GM21515 (cell line): ENCODE measurements around the gene HLA-F.

ENCODE experiments used
- ATAC-seq: cut with Tn5 transposase; IDR thresholded peaks from one replicate; pipeline ENCODE4 v1.9.1; 2021; ENCODE audit not compliant: unreplicated experiment

Gene HLA-F

DNA sequence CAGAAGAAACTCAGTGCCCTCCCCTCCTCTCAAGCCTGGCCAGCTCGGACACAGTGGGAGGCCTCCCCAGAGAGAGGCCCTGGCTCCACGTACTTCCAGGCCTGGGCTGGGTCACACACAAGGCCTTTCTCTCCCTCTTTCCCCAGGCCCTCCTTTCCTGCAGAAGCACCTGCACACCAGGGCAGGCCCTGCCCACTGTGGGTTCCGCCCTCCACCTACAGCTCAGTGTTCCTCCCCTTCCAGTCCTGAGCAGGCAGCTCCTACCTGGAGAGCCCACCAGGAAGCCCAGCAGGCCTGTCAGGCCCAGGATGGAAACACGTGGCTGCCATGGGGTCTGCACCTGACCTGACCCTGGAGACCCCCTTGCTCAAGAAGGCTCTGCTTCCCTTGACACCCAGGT lies 18.9 kb downstream of the HLA-F start:
- ATAC-seq = no peak

DNA sequence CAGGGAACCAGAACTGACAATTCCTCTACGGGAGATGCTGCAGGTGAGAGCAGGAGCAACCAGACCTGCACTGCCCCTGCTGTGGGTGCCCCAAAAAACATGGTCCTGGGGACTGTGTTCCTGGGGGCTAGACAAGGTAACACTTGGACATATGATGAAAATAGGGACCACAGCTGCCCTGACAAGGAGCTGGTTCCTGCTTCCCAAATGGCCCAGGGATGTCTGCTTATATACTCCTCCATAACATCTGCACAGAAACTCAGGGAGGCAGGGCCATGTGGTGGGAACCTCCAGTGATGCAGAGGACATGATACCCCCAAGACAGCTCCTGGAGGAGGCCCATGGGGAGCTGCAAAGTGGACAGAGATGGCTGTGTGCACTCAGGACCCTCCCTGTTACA lies 19.8 kb downstream of the HLA-F start:
- ATAC-seq = no peak

DNA sequence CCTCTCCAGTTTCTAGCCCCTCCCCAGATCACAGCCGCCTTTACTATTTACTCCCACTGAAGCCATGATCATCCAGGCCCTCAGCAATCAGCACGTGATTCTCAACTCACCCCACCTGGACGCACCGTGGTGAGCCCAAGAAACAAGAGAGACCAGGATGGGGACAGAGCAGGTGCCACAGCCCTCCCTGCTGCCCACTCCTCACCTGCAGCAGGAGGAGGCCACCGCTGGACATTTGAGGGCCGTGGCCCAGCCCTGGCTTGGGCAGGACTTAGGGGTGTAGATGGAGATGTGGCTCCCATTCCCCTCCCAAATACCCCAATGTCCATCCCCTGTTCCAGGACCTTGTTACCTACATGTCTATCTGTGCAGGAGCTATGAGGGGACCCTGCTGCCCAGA lies 20.3 kb downstream of the HLA-F start:
- no peak for ATAC-seq

DNA sequence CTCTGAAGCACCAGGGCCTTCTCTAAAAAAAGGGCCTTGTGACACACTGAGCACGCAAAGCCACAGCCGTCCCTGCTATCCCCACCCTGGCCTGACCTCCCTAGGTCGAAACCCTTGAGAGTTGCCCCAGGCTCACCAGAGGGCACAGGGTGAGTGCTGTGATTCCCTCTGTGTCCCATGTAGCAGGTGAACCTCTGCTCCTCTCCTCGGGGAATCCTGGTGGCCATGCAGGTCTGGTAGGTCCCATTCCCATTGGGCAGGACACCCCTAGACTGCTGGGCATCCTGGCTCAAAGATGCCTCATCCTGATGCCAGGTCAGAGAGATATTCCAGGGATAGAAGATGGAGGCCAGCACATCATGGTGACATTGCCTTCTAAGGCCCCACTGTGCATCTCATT lies 20.9 kb downstream of the HLA-F start:
- ATAC-seq = no peak

DNA sequence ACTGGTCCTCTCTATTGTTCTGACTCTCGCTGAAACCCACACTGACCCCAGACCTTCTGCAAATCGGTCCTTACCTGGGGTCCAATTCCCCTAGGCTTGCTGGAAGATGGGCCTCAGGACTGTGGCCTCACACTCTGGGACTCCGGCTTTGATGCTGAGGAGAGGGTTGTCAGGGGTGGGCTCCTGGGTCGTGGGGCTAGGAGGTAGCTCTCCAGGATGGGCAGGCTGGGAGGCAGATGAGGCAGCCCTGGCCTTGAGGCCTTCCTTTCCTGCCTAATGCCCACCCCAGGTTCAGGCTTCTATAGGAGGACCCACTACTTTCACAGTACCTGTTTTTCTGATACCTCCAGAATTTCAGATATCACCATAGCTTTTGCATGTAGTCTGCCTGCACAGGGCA lies 21.4 kb downstream of the HLA-F start:
- no peak for ATAC-seq

DNA sequence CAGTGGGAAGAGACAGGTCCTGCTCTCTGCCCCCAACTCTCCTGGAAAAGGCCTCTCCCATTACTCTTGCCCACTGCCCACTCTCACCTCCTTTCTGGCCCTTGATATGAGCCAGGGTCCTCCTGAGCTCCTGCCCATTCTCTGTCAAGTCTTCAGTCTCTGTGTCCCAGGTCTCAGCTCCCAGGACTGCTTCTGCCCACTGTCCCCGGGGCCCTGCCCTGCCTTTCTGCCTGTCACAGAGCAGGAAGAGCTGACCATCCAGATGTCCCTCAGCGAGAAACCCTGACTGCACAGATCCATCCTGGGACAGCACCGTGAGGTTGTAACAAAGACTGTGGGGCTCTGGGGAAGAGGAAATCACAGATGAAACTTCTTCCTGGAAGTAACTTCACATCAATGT lies 22.2 kb downstream of the HLA-F start:
- no peak for ATAC-seq

DNA sequence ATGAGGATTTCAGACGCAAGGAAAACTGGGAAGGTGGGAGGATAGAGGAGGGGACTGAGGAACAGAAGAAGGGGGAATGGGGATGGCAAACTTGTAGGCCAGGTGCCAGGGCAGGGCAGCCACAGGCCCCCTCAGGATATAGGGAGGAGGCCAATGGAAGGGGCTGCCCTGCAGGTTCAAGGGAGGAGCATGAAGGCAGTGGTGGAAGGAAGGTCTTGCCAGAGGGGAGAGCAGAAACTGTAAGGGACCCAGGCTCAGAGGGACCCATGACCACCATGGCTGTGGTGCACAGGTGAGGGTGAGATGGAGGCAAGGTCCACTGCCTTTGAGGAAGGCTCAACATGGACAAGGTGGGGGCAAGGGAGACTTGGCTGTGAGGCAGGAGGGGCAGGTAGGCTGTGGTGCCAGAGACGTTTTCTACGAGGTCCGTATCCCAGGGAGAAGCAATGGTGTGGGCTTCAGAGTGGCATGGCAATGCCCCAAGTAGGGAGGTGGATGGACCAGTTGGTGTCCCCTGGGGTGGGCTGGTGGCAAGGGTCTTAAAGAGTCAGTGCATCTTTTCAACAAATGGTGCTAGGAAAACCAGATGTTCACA lies 22.7 kb downstream of the HLA-F start:
- ATAC-seq = no peak

DNA sequence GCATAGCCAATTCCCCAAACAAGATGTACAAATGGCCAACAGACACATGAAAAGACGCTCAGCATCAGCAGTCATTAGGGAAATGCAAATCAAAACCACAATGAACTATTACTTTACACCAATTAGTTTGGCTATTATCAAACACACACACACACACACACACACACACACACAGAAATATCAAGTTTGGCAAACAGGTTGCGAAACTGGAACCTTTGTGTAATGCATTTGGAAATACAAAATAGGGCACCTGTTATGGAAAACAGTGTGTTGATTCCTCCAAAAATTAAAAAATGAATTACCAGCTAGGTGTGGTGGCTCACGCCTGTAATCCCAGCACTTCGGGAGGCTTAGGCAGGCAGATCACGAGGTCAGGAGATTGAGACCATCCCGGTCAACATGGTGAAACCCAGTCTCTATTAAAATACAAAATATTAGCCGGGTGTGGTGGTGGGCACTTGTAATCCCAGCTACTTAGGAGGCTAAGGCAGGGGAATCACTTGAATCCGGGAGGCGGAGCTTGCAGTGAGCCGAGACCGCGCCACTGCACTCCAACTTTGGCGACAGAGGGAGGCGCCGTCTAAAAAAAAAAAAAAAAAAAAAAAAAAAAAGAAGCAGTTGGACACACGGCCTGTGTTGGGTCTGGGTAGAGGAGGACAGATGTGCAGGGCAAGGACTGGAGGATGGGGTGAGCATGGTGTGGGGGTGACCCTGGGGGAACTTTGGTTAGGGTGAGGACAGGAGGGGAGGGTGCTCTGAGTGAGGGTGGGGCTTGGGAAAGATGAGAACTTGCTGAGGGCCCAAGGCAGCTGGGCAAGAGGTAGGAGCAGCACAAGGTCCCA lies 23.8 kb downstream of the HLA-F start:
- ATAC-seq = no peak

DNA sequence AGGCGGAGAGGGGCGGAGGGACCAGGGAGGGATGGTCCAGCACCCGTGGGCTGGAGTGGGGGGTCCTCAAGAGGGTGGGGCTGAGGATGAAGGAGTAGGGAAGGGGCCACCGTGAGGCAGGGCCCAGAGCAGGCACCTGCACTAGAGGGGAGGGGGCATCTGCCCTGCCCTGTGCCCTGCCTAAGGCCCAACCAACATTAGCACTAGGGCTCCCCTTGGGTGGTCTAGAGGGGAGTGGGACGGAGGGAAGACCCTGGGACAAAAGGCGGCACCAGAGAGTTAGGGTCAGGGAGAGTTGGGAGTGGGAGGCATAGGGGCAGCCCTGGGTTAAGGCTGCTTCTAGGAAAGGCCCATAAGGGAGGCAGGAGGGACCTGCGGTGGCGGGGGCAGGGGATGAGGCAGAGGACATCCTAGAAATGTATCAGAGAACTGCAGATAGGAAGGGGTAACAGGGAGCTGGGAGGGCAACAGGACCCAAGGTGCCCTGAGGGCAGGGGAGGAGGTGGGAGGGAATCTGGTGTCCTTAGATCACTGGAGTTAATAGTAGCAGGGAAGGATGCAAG lies 24.5 kb downstream of the HLA-F start:
- ATAC-seq = no peak

DNA sequence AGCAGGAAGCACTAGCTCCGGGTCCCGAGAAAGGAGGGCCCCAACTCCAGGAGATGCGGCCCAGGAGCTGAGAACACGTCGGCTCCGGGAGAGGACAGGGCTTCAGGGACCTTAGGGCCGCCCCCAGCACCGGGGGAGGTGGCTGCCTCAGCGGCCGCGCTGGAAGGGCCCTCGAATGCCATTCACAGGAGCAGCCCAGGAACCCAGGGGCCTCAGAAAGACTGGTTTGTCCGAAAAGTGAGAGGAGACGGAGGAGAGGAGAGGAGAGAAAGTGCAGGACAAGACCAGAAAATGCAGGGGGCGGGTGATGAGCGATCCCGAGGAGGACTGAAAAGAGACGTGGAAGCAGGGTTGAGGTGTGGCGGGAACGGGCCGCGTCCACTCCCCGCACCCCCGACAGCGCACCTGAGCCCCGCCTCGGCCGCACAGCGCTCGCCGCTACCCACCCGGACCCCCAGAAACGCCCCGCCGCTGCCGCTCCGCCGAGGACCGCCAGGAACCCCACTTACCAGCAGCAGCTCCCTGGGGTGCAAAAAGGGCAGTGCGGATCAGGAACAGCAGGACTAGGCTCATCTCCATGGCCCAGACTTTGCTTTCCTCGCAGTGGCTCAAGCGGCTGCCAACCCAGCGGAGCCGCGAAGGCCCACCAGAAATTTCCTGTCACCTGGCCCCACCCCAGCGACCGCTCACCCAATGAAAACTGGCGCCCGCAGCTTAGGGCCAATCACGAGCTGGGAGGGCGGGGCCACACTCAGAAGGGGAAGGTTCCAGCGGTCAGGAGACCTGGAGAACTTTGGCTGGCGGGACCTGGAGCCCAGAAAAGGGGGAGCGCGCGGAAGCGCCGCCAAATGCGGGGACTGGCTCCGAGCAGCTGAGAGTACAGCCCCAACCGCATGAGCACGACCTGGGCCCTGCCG lies 25.4 kb downstream of the HLA-F start:
- peak; percentile 74 for ATAC-seq

DNA sequence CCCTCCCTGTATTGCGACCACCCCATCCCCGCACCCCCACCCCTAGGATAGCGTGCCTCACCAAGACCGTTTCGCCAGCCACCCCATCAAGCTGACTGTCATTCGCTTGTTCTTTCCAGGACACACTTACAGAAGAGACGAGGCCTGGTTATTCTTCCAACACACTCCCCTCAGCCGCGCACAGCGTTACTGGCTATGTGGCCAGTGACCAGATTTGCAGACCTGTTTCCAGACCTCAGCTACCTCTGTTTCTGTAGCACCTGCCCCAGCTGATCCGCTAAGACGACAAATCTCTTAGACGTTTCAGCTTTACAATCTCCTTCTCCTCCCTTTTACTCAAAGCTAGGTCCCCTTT lies 26.1 kb downstream of the HLA-F start:
- ATAC-seq = peak; percentile 6

DNA sequence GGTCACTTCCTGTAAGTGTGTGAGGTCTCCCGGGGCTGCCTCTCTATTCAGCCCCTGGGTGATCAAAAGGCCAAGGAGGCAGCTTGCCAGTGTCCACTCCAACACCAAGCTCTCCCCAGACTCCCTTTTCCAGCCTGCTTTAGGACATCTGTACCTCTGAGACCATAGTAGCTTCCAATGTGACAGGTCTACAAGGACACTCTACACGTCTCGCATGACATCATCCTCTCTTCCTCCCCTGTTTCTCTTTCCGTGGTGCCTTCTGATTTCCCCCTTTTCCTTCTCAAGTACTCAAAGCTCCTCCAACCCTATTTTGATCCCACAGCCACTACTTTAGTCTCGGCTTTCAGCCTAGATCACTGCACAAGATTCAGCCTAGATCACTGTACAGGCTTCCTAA lies 26.4 kb downstream of the HLA-F start:
- no peak for ATAC-seq

DNA sequence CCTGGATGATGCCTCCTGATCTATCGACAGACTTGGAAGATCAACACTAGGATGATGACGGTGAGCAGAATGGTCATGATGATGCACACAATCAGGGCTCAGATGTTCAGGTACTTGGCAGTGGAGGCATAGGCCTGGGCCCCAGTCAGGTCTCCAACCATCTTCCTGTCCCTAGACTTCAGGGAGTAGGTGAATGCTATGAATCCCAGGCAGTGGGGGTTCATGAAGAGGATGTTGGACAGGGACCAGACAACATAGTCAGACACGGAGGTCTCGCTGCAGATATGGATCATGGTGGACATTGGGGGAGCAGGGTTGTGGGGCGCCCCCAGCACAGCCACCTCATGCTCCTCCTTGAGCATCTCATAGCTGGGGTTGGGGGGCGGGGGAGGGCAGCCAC lies 27.5 kb downstream of the HLA-F start:
- no peak for ATAC-seq

DNA sequence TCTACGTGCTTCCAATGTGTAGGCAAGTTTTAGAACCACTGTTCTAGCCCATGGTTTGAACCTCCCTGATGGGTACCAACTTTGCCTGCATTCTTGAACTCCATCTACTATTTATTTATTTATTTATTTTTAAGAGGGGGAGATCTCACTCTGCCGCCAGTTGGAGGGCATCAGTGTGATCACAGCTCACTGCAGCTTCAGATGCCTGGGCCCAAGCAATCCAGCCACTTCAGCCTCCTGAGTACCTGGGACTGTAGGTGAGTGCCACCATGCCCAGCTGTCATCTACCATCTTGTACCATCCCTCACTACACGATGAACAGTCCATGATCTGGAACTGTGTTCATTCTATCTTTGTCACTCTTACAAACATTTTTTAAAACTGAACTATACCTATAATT lies 28.2 kb downstream of the HLA-F start:
- ATAC-seq = no peak

DNA sequence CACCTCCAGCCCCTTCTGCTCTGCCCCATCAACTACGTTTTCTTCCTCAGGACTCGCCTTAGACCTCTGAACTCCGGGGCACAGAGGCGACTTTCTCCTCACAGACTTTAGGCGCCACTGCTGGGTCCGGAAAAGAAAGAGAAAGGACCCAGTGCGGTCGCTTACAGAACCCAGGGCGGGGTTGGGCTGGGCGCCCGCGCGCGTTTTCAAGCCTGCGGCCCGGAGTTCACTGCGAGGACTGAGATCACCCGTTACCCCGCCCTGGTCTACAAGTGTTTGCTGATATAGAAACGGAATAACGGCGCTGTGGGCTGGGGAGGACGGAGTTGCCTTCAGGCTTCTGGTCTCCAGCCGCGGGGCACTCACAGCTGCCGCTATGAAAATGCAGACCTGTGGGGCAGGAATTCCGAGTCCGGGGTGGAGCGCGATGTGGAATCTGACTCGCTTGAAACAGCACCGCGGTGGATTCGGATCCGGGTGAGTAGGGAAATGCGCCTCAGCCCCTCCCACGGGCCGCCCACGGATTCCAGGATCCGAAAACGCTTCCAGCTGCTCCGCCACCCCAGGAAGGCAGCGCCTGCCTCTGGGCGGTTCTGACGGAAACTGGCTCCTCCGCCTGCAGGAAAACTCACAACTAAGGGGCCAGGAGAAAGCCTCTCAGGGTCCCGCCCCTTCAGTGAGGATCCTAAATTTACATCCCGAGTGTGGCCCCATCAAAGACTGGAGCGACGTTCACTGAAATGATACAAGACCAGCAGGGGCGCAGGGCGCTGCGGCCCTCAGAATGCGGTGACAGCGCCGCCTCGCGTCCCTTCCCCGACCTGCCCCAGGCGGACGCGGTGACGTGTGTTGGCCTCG lies 29.4 kb downstream of the HLA-F start:
- peak; percentile 55 for ATAC-seq

DNA sequence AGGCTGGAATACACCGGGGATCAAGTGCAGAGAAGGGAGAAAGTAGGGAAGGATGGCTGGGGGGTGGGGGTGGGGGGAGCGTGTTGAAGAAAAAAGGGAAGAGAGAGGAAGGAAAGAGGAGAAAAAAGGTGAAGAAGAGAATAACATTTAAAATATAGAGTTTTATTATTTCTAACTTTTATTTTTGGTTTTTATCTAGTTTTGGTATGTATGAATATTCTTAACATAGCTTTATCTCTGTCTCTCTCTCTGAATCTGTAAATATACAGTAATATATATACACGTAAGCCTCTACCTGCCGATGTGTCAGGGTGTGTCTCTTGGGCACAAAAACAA lies 30.0 kb downstream of the HLA-F start:
- no peak for ATAC-seq

DNA sequence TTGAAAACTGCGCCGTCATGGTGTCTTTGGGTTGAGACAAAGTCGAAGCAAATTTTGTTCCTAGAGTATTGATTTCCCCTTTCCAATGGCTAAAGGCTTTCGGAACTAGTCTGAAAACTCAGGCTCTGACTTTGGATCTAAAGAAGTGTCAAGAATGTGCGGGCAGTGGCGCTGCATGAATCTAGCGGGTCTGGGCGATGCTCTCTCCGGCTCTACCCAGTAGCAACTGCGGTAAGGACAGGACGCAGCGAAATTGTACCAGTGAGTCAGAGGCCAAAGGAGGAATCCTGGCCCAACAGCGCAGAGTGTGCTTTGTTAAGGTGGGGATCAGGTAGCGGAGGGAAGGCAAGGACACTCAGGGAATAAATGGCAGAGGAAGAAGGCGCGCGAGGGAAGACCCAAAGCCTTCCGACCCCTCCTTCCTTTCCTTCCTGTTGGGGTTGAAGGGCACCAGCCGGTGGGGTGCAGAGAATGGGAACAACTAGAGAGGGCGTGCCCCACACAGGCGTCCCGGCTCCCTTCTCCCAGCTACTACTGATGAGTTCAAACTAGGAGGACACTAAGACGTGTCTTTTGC lies 32.1 kb downstream of the HLA-F start:
- no peak for ATAC-seq

DNA sequence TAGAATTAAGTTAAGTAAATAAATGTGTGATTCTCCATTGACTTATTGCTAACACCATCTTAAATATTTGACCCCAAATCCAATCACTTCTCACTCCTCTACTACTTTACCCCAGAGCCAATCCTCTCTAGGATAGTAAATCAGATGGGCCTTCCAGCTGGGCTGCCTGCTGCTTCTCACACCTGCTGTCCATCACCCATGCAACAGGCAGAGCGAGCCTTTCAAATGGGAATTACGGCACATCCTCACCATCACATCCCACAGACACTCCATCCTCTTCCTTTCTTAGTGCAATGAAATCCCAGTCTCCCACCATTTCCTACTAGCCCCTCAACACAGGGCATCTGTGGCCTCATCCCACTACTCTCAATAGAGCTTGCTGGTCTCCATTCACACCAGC lies 34.0 kb downstream of the HLA-F start:
- ATAC-seq = no peak

DNA sequence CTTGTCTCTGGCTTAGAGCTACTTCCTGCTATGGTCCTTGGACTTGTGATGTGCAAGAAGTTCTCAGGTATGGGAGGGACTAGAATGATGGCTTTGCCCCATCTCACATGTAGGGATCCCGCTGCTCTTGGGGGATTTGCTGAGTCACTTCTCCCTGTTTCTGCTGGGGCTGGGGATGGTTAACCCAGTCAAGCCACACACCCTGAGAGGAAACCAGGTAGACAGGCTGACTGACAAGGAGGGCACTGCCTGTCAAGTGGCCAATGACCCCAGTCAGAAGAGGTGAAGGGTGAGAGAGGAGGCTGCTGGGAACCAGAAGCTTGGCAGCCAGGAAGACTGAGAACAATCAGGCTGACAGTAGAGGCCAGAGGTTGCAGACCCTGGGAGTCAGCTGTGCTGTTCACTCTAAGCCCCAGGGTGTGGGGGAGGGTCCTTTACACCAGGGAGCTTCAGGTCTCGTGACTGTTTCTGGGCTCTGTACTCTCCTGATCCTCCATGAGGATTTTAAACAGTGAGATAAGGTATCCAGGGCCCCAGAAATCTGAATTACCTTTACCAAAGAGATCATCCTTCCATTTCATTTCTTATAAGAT lies 34.6 kb downstream of the HLA-F start:
- no peak for ATAC-seq

DNA sequence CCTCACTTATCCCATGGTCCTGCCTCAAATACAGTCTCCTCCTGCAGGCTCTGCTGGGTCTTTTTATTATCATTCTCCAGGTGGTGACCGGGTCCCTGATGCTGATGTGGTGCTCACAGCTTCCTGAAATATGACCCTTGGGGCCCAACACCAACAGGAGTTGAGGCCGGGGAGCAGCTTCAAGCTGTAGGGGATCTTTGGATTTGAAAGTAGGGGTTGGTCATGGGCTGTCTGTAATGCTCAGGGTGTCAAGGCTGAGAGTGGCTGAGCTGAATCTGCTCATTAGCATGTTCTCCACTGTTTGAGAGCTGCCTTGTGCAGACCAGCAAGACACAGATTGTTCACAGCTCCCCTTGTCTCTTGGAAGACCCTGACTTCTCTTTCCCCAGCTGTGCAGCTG lies 35.5 kb downstream of the HLA-F start:
- ATAC-seq = no peak
